Chondrocyte (in vitro differentiated cells): Measurements from ENCODE around the gene TMPO. TPM values are rescaled to one million over a fixed set of nuclear protein-coding genes. Genes with fewer than 3 reads are reported as not detected.
"Not testable (repeated sequence)": the region's sequence is repeated elsewhere in the genome, so short reads cannot be mapped to it uniquely, and the experiment has no call there.

Experiments used
- DNase-seq: peaks from one replicate; pipeline ENCODE4 v3.0.0; 2021; ENCODE audit warnings: mixed read lengths, low spot score
- H3K27ac Mint-ChIP-seq: one replicate; pipeline ENCODE4 v1.8.0; 2021; ENCODE audit warnings: mild to moderate bottlenecking, moderate library complexity, mixed read lengths; ENCODE audit not compliant: unreplicated experiment
- H3K27me3 Mint-ChIP-seq: 2 replicates; pipeline ENCODE4 v1.8.0; 2021; ENCODE audit warnings: low read depth, mixed read lengths
- H3K36me3 Mint-ChIP-seq: 2 replicates; pipeline ENCODE4 v1.8.0; 2021; ENCODE audit warnings: low read depth, mixed read lengths
- H3K4me1 Mint-ChIP-seq: 2 replicates; pipeline ENCODE4 v1.8.0; 2021; ENCODE audit warnings: low read depth, mild to moderate bottlenecking, mixed read lengths
- H3K4me3 Mint-ChIP-seq: one replicate; pipeline ENCODE4 v1.8.0; 2021; ENCODE audit warnings: mild to moderate bottlenecking, moderate library complexity, mixed read lengths; ENCODE audit not compliant: unreplicated experiment
- H3K9me3 Mint-ChIP-seq: 2 replicates; pipeline ENCODE4 v1.8.0; 2021; ENCODE audit warnings: low read depth, mixed read lengths
- CTCF ChIP-seq: fragments of 200-600 bp; sonication (generic); IDR thresholded peaks from 2 replicates; pipeline ENCODE4 v1.5.0; 2021; ENCODE audit warnings: antibody characterized with exemption, mild to moderate bottlenecking, moderate library complexity
- total RNA-seq: library from RNA; stranded (reverse); gene quantifications from 3 replicates; pipeline ENCODE4 v1.2.1, GENCODE V29; 2021

The TMPO gene
- total RNA-seq, 1 donor from 2014 or later: 38.7 TPM

DNA sequence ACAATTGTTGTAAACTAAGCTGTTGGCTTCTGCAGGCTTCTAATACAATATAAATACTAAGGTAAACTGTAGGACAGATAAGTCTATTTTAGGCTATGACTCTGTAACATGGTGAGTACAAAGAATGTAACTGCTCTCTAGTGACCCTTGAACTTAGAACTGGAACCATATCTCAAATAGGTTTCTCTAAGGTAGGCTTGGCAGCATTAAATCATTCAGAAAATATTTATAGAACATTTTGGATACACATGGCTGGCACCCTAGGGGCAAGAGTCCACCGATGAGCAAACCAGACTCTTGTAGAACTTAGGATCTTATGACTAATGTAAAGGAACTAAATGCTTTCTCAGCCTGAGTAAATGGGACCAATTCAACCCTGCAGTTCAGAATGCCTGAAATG is 58.7 kb downstream of the TMPO start:
- no peak overlapping the region for H3K4me3 Mint-ChIP-seq
- peaks cover 4% of the 10 kb centered on the region for H3K4me1 Mint-ChIP-seq
- no peak for DNase-seq
- no peaks in the 10 kb centered on the region for H3K36me3 Mint-ChIP-seq
- no peaks in the 10 kb centered on the region for H3K27me3 Mint-ChIP-seq
- no peak overlapping the region for H3K27ac Mint-ChIP-seq
- TF ChIP-seq CTCF: no peak
- H3K9me3 Mint-ChIP-seq: no peaks in the 10 kb centered on the region

- no peak for DNase-seq
- Mint-ChIP-seq H3K9me3 (no peaks in the 10 kb centered on the region), H3K27ac (no peak overlapping the region), H3K4me1 (peaks cover 4% of the 10 kb centered on the region), H3K36me3 (no peaks in the 10 kb centered on the region), H3K4me3 (no peak overlapping the region), H3K27me3 (no peaks in the 10 kb centered on the region)
- no peak for TF ChIP-seq CTCF
Measured at GRCh38 chr12:98575013-98575412, 59.6 kb downstream of the TMPO start.

GRCh38 chr12:98576795-98577194 is 61.4 kb downstream of the TMPO start:
- not testable (repeated sequence) for DNase-seq, H3K4me3 Mint-ChIP-seq, H3K9me3 Mint-ChIP-seq, H3K27me3 Mint-ChIP-seq, H3K36me3 Mint-ChIP-seq, H3K27ac Mint-ChIP-seq, H3K4me1 Mint-ChIP-seq

- no peak for TF ChIP-seq CTCF
- Mint-ChIP-seq H3K27me3 (no peaks in the 10 kb centered on the region), H3K27ac (no peak overlapping the region), H3K4me1 (peaks cover 4% of the 10 kb centered on the region), H3K36me3 (no peaks in the 10 kb centered on the region), H3K4me3 (no peak overlapping the region), H3K9me3 (no peaks in the 10 kb centered on the region)
- no peak for DNase-seq
Measured at GRCh38 chr12:98578392-98578791, 63.0 kb downstream of the TMPO start.

DNA sequence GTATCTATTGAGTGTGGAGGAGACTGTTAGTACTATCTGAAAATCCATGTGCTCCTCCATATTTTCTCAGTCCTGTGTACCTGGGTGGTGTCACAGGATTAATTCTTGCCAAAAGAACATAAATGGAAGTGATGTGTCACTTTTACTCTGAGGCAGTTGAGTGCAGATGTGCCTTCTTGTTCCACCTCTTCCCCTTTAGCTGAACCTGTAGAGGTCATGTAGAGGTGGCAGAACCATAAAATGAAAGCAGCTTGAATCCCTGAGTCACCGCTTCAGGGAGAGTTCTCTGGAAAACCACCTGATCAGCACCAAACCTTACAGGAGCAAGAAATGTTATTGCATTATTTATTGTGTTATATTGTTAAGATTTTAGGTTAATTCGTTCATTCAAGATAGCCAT is 63.4 kb downstream of the TMPO start:
- Mint-ChIP-seq H3K4me3 (no peak overlapping the region), H3K27ac (no peak overlapping the region), H3K9me3 (no peaks in the 10 kb centered on the region), H3K36me3 (no peaks in the 10 kb centered on the region), H3K4me1 (peaks cover 4% of the 10 kb centered on the region), H3K27me3 (no peaks in the 10 kb centered on the region)
- DNase-seq: no peak
- no peak for TF ChIP-seq CTCF

DNA sequence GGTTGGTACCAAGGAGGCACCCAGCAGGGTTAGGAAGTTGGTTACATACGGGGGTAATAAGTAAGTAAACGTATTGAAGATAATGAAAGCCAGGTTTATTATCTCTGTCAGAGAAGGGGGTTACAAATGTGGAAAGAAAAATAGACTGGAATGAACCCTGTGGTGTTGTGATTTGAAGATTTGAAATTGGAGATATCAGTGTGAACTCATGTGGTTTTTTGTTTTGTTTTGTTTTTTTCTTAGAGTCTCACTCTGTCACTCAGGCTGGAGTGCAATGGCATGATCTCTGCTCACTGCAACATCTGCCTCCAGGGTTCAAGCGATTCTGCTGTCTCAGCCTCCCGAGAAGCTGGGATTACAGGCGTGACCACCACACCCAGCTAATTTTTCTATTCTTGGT is 64.0 kb downstream of the TMPO start:
- Mint-ChIP-seq H3K4me3 (no peak overlapping the region), H3K27ac (no peak overlapping the region), H3K36me3 (no peaks in the 10 kb centered on the region), H3K27me3 (no peaks in the 10 kb centered on the region), H3K9me3 (no peaks in the 10 kb centered on the region), H3K4me1 (peaks cover 1% of the 10 kb centered on the region)
- no peak for DNase-seq
- no peak for TF ChIP-seq CTCF
